G401 (cell line): Measurements from ENCODE around the gene PAQR7. TPM values are rescaled to one million over a fixed set of nuclear protein-coding genes. Genes with fewer than 3 reads are reported as not detected.

Experiments used
- DNase-seq: peaks from one replicate; pipeline ENCODE4 v3.0.0-alpha.2; 2015; ENCODE audit warnings: low spot score
- in situ Hi-C: cut with HindIII; loops from 2 replicates; pipeline ENCODE4 v1.10.0; 2016; ENCODE audit warnings: low sequenced_read_pairs, mixed read lengths
- total RNA-seq: library from RNA; depleted of rRNA; stranded (reverse); fragments of >200 nt; shearing (Covaris generic); gene quantifications from 2 replicates; pipeline ENCODE4 v1.2.3, GENCODE V29; 2014

PAQR7 gene
- total RNA-seq, 1 experiment from 2014 or later: 18.3 TPM

- in situ Hi-C loops: no loop called here
- DNase-seq: peak; percentile 95
Measured at GRCh38 chr1:25904943-25905679, 29.6 kb upstream of the PAQR7 start.

GRCh38 chr1:25903986-25904385 is 28.5 kb upstream of the PAQR7 start:
- DNase-seq: no peak
- in situ Hi-C loops: no loop called here

- in situ Hi-C loops: no loop called here
- DNase-seq: no peak
Measured at GRCh38 chr1:25902462-25902861, 27.0 kb upstream of the PAQR7 start.

GRCh38 chr1:25900219-25900618 is 24.7 kb upstream of the PAQR7 start:
- in situ Hi-C loops: no loop called here
- DNase-seq: no peak

GRCh38 chr1:25899792-25900191 is 24.3 kb upstream of the PAQR7 start:
- DNase-seq: no peak
- in situ Hi-C loops: loop anchor here (10.0 kb wide), 1 partner anchor 95 kb away; the partner anchor contains the start of gene PAFAH2

- DNase-seq: no peak
- in situ Hi-C loops: loop anchor here (10.0 kb wide), 1 partner anchor 96 kb away; the partner anchor contains the start of gene PAFAH2
Measured at GRCh38 chr1:25898223-25899015, 22.9 kb upstream of the PAQR7 start.

GRCh38 chr1:25897754-25898153 is 22.2 kb upstream of the PAQR7 start:
- in situ Hi-C loops: loop anchor here (10.0 kb wide), 1 partner anchor 97 kb away; the partner anchor contains the start of gene PAFAH2
- DNase-seq: no peak

GRCh38 chr1:25896266-25896665 is 20.8 kb upstream of the PAQR7 start:
- in situ Hi-C loops: loop anchor here (10.0 kb wide), 1 partner anchor 99 kb away; the partner anchor contains the start of gene PAFAH2

GRCh38 chr1:25895365-25895990 is 20.0 kb upstream of the PAQR7 start:
- peak; percentile 94 for DNase-seq
- in situ Hi-C loops: loop anchor here (10.0 kb wide), 1 partner anchor 99 kb away; the partner anchor contains the start of gene PAFAH2

More at GRCh38 chr1:25896266-25896665, 20.8 kb upstream of the PAQR7 start:
- DNase-seq: peak; percentile 52

- in situ Hi-C loops: loop anchor here (10.0 kb wide), 1 partner anchor 102 kb away; the partner anchor contains the start of gene PAFAH2
- no peak for DNase-seq
Measured at GRCh38 chr1:25893116-25893515, 17.6 kb upstream of the PAQR7 start.

- in situ Hi-C loops: loop anchor here (10.0 kb wide), 1 partner anchor 103 kb away; the partner anchor contains the start of gene PAFAH2
- no peak for DNase-seq
Measured at GRCh38 chr1:25891606-25892005, 16.1 kb upstream of the PAQR7 start.

- in situ Hi-C loops: loop anchor here (10.0 kb wide), 1 partner anchor 104 kb away; the partner anchor contains the start of gene PAFAH2
- DNase-seq: no peak
Measured at GRCh38 chr1:25890239-25891034, 14.9 kb upstream of the PAQR7 start.

GRCh38 chr1:25889470-25889869 is 14.0 kb upstream of the PAQR7 start:
- no peak for DNase-seq
- in situ Hi-C loops: no loop called here

GRCh38 chr1:25888426-25888987 is 13.0 kb upstream of the PAQR7 start:
- no peak for DNase-seq
- in situ Hi-C loops: no loop called here

- in situ Hi-C loops: no loop called here
- DNase-seq: no peak
Measured at GRCh38 chr1:25885602-25886001, 10.1 kb upstream of the PAQR7 start.

GRCh38 chr1:25881266-25881665 is 5.8 kb upstream of the PAQR7 start:
- in situ Hi-C loops: no loop called here
- DNase-seq: no peak

GRCh38 chr1:25880518-25880917 is 5.0 kb upstream of the PAQR7 start:
- DNase-seq: no peak
- in situ Hi-C loops: no loop called here

- DNase-seq: no peak
- in situ Hi-C loops: no loop called here
Measured at GRCh38 chr1:25879675-25880074, 4.2 kb upstream of the PAQR7 start.
